ENCODE data around the gene PLXNC1.
A peak's percentile ranks its signal among the peaks of the same experiment; 100 is the strongest.

Gene PLXNC1

DNA sequence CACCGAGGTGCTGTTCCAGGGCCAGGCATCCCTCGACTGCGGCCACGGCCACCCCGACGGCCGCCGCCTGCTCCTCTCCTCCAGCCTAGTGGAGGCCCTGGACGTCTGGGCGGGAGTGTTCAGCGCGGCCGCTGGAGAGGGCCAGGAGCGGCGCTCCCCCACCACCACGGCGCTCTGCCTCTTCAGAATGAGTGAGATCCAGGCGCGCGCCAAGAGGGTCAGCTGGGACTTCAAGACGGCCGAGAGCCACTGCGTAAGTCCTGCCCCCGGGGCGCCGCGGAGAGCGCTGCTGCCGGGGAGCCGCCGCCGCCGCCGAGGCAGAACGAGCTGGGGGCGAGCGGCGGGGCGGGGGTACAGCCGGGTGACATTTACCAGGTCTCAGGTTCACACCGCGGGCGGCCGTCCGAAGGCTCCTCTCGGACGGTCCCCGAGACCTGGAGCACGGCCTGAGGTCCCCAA lies 1.4 kb downstream of the PLXNC1 start:
- Histone ChIP-seq H3K27ac (ENCODE audit: low read depth, low read length, poor library complexity, severe bottlenecking) (no peak overlapping the region), H2AFZ (ENCODE audit: low read length) (no peak overlapping the region), H3K27me3 (ENCODE audit: insufficient read depth, low read length) (peaks cover 22% of the 10 kb centered on the region), H3K4me3 (ENCODE audit: low read depth, low read length, poor library complexity, severe bottlenecking) (peak overlapping the region; percentile 68), H3K79me2 (ENCODE audit: insufficient read depth, low read length) (no peaks in the 10 kb centered on the region), H4K20me1 (ENCODE audit: insufficient read depth, low read length) (no peaks in the 10 kb centered on the region), H3K9ac (ENCODE audit: low read length) (no peak overlapping the region), H3K9me3 (ENCODE audit: low read length) (no peaks in the 10 kb centered on the region), H3K4me1 (ENCODE audit: insufficient read depth, low read length, severe bottlenecking) (peaks cover 24% of the 10 kb centered on the region), H3K36me3 (ENCODE audit: insufficient read depth, low read length) (no peaks in the 10 kb centered on the region), H3K9me2 (ENCODE audit: low read depth, low read length) (no peaks in the 10 kb centered on the region), H3K4me2 (ENCODE audit: low read length) (peak overlapping the region; percentile 79), H3F3A (ENCODE audit: insufficient read depth, low read length) (no peaks in the 10 kb centered on the region)
- TF ChIP-seq EZH2 (IDR thresholded peaks at IDR 0.05; ENCODE audit: borderline replicate concordance, low read length), result no peak
- TF ChIP-seq CTCF (IDR thresholded peaks at IDR 0.05; ENCODE audit: low read length), result no peak

DNA sequence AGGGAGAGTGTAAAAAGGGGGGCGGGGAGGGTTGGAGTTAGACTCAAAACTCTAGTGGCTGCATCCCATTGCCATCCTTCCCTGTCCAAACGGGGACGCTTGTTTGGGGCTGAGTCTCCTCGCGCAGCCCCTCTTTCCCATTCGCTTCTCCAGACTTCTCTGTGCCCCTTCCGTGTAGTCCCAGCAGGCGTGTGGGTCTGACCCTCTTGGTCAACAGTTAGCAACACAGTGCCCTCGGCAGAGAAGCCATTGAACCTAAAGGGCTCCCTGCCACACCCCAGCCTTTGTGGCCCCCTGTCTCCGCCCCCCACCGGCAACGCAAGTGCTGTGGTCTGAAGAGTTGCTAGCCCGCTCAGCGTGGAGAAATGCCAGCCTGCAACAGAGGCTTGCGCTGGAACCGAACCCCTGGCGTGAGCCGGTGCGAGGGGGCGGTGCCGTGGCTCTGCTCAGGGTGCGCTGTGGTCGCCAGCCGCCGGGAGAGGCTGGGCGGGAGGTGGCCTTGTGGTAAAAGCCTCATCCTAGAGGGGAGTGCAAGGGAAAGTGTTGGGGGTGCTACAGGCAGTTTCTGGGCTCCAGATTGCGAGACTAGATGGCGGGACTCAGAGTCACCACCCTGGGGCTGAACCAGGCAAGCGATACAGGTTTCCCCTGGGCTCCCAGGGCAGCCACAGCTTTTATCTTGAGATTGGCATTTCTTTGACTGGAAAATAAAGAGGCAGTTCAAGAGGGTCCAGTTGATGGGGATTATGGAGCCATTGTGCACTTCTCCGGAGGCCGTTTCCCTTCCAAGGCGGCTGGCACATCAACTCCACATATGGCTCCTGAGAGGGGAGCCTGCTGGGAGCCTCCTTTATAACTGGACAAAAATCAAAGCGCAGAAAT lies 2.1 kb downstream of the PLXNC1 start:
- H3K4me3 ChIP-seq (ENCODE audit: low read depth, low read length, poor library complexity, severe bottlenecking), result peak overlapping the region; percentile 68
- peaks cover 22% of the 10 kb centered on the region for H3K27me3 ChIP-seq (ENCODE audit: insufficient read depth, low read length)
- no peak overlapping the region for H2AFZ ChIP-seq (ENCODE audit: low read length)

GRCh38 chr12:94151582-94151981 lies 3.2 kb downstream of the PLXNC1 start:
- H2AFZ ChIP-seq (ENCODE audit: low read length), result no peak overlapping the region
- H3K4me2 ChIP-seq (ENCODE audit: low read length), result no peak overlapping the region
- no peaks in the 10 kb centered on the region for H3K9me2 ChIP-seq (ENCODE audit: low read depth, low read length)
- no peaks in the 10 kb centered on the region for H4K20me1 ChIP-seq (ENCODE audit: insufficient read depth, low read length)
- H3K36me3 ChIP-seq (ENCODE audit: insufficient read depth, low read length), result no peaks in the 10 kb centered on the region
- no peak for TF ChIP-seq EZH2 (IDR thresholded peaks at IDR 0.05; ENCODE audit: borderline replicate concordance, low read length)
- peaks cover 15% of the 10 kb centered on the region for H3K27me3 ChIP-seq (ENCODE audit: insufficient read depth, low read length)
- H3K9me3 ChIP-seq (ENCODE audit: low read length), result no peaks in the 10 kb centered on the region
- H3K79me2 ChIP-seq (ENCODE audit: insufficient read depth, low read length), result no peaks in the 10 kb centered on the region
- no peak overlapping the region for H3K9ac ChIP-seq (ENCODE audit: low read length)
- no peak overlapping the region for H3K4me3 ChIP-seq (ENCODE audit: low read depth, low read length, poor library complexity, severe bottlenecking)
- H3F3A ChIP-seq (ENCODE audit: insufficient read depth, low read length), result no peaks in the 10 kb centered on the region
- H3K27ac ChIP-seq (ENCODE audit: low read depth, low read length, poor library complexity, severe bottlenecking), result no peak overlapping the region
- H3K4me1 ChIP-seq (ENCODE audit: insufficient read depth, low read length, severe bottlenecking), result peaks cover 24% of the 10 kb centered on the region

More for the DNA sequence above, 2.1 kb downstream of the PLXNC1 start:
- TF ChIP-seq EZH2 (IDR thresholded peaks at IDR 0.05; ENCODE audit: borderline replicate concordance, low read length), result no peak
- TF ChIP-seq CTCF (IDR thresholded peaks at IDR 0.05; ENCODE audit: low read length), result no peak
- H4K20me1 ChIP-seq (ENCODE audit: insufficient read depth, low read length), result no peaks in the 10 kb centered on the region
- no peaks in the 10 kb centered on the region for H3K79me2 ChIP-seq (ENCODE audit: insufficient read depth, low read length)
- H3F3A ChIP-seq (ENCODE audit: insufficient read depth, low read length), result no peaks in the 10 kb centered on the region
- no peak overlapping the region for H3K9ac ChIP-seq (ENCODE audit: low read length)
- no peaks in the 10 kb centered on the region for H3K9me2 ChIP-seq (ENCODE audit: low read depth, low read length)
- peak overlapping the region; percentile 79 for H3K4me2 ChIP-seq (ENCODE audit: low read length)
- H3K4me1 ChIP-seq (ENCODE audit: insufficient read depth, low read length, severe bottlenecking), result peaks cover 24% of the 10 kb centered on the region
- H3K27ac ChIP-seq (ENCODE audit: low read depth, low read length, poor library complexity, severe bottlenecking), result no peak overlapping the region
- no peaks in the 10 kb centered on the region for H3K9me3 ChIP-seq (ENCODE audit: low read length)
- H3K36me3 ChIP-seq (ENCODE audit: insufficient read depth, low read length), result no peaks in the 10 kb centered on the region

Data from OCI-LY1 (cell line).